ENCODE measurements around the gene MCAM. TPM values are rescaled to one million over a fixed set of nuclear protein-coding genes. Genes with fewer than 3 reads are reported as not detected.

The MCAM gene
- total RNA-seq, 1 donor from 2014 or later, result 10.3 TPM

- Mint-ChIP-seq H3K27me3 (no peaks in the 10 kb centered on the region), H3K27ac (no peak overlapping the region), H3K36me3 (peaks cover 52% of the 10 kb centered on the region), H3K4me3 (no peak overlapping the region), H3K4me1 (ENCODE audit: unreplicated experiment) (no peaks in the 10 kb centered on the region), H3K9me3 (no peaks in the 10 kb centered on the region)
- no peak for DNase-seq (ENCODE audit: extremely low spot score, unreplicated experiment)
- no peak for TF ChIP-seq CTCF (conservative IDR thresholded peaks at IDR 0.05)
Observed at GRCh38 chr11:119300198-119300964, 16.5 kb downstream of the MCAM start.

DNA sequence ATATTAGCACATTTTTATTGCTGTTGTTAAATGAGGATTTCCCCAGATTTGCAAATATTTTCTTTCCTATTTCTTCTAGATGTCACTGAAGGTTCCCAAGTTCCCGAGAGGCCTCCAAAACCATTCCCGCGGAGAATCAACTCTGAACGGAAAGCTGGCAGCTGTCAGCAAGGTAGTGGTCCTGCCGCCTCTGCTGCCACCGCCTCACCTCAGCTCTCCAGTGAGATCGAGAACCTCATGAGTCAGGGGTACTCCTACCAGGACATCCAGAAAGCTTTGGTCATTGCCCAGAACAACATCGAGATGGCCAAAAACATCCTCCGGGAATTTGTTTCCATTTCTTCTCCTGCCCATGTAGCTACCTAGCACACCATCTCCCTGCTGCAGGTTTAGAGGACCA is 17.5 kb downstream of the MCAM start:
- no peak for TF ChIP-seq CTCF (conservative IDR thresholded peaks at IDR 0.05)
- H3K27ac Mint-ChIP-seq, result no peak overlapping the region
- no peaks in the 10 kb centered on the region for H3K27me3 Mint-ChIP-seq
- no peak for DNase-seq (ENCODE audit: extremely low spot score, unreplicated experiment)
- H3K4me1 Mint-ChIP-seq (ENCODE audit: unreplicated experiment), result no peaks in the 10 kb centered on the region
- no peaks in the 10 kb centered on the region for H3K9me3 Mint-ChIP-seq
- H3K4me3 Mint-ChIP-seq, result no peak overlapping the region
- peaks cover 49% of the 10 kb centered on the region for H3K36me3 Mint-ChIP-seq

- H3K4me3 Mint-ChIP-seq, result no peak overlapping the region
- TF ChIP-seq CTCF (conservative IDR thresholded peaks at IDR 0.05), result no peak
- no peak for DNase-seq (ENCODE audit: extremely low spot score, unreplicated experiment)
- no peaks in the 10 kb centered on the region for H3K9me3 Mint-ChIP-seq
- H3K36me3 Mint-ChIP-seq, result peaks cover 45% of the 10 kb centered on the region
- no peaks in the 10 kb centered on the region for H3K4me1 Mint-ChIP-seq (ENCODE audit: unreplicated experiment)
- H3K27ac Mint-ChIP-seq, result no peak overlapping the region
- no peaks in the 10 kb centered on the region for H3K27me3 Mint-ChIP-seq
Observed at GRCh38 chr11:119298726-119299125, 18.2 kb downstream of the MCAM start.

DNA sequence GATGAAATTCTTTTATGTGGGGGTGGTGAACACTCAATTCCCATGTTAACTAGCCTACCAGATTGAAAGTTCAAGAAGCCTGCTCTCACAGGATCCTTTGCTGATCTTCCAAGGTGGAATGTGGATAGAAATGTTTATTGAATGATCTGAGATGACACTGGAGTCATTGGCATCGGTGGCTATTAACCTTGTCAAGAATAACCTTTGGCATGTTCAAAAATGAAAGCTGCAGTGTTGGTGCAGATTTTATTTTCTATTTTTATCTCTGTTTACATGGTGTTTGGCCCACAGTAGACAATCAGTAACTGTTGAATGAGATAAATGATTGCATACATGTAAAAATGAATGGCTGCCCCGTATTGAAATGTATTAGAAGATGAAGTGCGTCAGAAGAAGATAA is 19.0 kb downstream of the MCAM start:
- no peaks in the 10 kb centered on the region for H3K9me3 Mint-ChIP-seq
- TF ChIP-seq CTCF (conservative IDR thresholded peaks at IDR 0.05), result no peak
- no peak overlapping the region for H3K27ac Mint-ChIP-seq
- H3K36me3 Mint-ChIP-seq, result peaks cover 37% of the 10 kb centered on the region
- H3K27me3 Mint-ChIP-seq, result no peaks in the 10 kb centered on the region
- no peak for DNase-seq (ENCODE audit: extremely low spot score, unreplicated experiment)
- H3K4me3 Mint-ChIP-seq, result no peak overlapping the region
- no peaks in the 10 kb centered on the region for H3K4me1 Mint-ChIP-seq (ENCODE audit: unreplicated experiment)

GRCh38 chr11:119295178-119295577 is 21.8 kb downstream of the MCAM start:
- peaks cover 23% of the 10 kb centered on the region for H3K36me3 Mint-ChIP-seq
- H3K4me1 Mint-ChIP-seq (ENCODE audit: unreplicated experiment), result no peaks in the 10 kb centered on the region

More at GRCh38 chr11:119295178-119295577, 21.8 kb downstream of the MCAM start:
- no peaks in the 10 kb centered on the region for H3K9me3 Mint-ChIP-seq
- H3K4me3 Mint-ChIP-seq, result no peak overlapping the region
- TF ChIP-seq CTCF (conservative IDR thresholded peaks at IDR 0.05), result no peak
- no peak for DNase-seq (ENCODE audit: extremely low spot score, unreplicated experiment)
- no peak overlapping the region for H3K27ac Mint-ChIP-seq
- H3K27me3 Mint-ChIP-seq, result no peaks in the 10 kb centered on the region

All from type B pancreatic cell (in vitro differentiated cells).